ENCODE results near the gene COA6.

Gene COA6

GRCh38 chr1:234413990-234414389 is 40.7 kb downstream of the COA6 start:
- no peak for DNase-seq

GRCh38 chr1:234427950-234428646 is 54.8 kb downstream of the COA6 start:
- DNase-seq, result no peak

DNA sequence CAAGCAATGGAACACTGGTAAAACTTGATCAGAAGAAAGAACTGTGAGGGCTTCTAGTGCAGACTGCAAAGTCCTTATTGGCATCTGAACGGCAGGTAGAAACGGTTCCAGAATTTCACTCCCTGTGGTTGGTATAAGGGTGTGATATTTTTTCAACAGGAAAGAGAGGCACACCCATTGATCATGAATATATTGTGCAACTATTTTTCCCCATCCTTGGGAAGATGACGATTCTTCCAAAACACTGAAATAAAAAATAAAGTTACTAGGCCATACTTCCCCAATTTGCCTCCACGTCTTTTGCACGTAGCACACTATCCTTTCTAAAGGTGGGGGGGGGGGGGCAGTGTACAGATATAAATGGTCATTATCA is 56.2 kb downstream of the COA6 start:
- no peak for DNase-seq

- no peak for DNase-seq
Observed at GRCh38 chr1:234430691-234431090, 57.4 kb downstream of the COA6 start.

GRCh38 chr1:234431255-234431654 is 58.0 kb downstream of the COA6 start:
- no peak for DNase-seq

DNA sequence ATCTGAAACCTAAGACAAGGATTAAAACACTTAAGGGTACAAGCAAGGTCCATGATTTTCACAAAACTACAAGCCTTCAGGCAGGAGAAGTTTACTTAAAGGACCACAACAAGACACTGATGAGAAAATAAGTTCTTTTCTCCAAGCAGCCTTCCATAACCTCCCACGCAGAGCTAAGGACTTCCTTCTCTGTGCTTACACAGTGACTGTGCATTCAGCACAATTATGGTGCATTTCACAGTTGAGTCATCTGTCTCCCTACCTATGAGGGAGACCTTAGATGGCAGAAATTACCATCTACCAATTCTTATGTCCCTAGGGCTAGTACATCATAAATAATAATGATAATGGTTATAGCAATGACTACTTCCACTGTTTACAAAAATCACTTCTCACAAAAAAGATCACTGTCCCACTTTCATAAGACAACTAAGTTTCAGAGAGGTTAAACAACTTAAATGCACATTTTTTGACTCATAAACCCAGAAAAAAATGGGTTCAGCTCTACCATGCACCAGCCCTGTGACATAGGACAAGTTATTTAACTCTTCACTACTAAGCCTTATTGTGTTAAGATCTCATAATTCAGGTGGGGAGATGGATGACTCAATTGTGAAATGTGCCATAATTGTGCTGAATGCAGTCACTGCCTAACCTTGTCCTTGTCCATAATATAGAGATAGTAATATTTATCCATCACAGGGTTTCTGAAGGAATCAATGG is 60.5 kb downstream of the COA6 start:
- no peak for DNase-seq
